ENCODE results near the gene PLIN5.

Gene PLIN5

DNA sequence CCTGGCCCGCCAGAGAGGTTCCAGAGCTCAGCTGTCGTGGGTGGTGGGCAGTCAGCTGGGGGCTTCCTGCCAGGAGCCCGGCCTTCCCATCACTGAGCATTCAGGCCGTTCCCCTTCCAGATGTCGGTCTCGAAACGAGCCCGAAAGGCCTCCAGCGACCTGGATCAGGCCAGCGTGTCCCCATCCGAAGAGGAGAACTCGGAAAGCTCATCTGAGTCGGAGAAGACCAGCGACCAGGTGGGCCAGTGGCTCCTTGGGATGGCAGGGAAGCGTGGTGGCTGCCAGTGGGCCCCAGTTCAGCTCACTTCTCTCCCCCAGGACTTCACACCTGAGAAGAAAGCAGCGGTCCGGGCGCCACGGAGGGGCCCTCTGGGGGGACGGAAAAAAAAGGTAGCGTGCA lies 43.6 kb downstream of the PLIN5 start:
- DNase-seq (ENCODE audit: extremely low spot score) = no peak
- TF ChIP-seq NFRKB (IDR thresholded peaks at IDR 0.05) = no peak
- TF ChIP-seq FOXM1 (IDR thresholded peaks at IDR 0.05; ENCODE audit: borderline replicate concordance) = no peak
- TF ChIP-seq TARDBP (IDR thresholded peaks at IDR 0.05) = no peak
- no peak for TF ChIP-seq SP1 (IDR thresholded peaks at IDR 0.05)
- no peak for TF ChIP-seq ARNT (IDR thresholded peaks at IDR 0.05)
- no peak for TF ChIP-seq FOXA1 (IDR thresholded peaks at IDR 0.05)
- TF ChIP-seq ELF4 (IDR thresholded peaks at IDR 0.05) = no peak
- TF ChIP-seq CTBP1 (IDR thresholded peaks at IDR 0.05; ENCODE audit: borderline replicate concordance) = no peak
- no peak for TF ChIP-seq BHLHE40 (IDR thresholded peaks at IDR 0.05; ENCODE audit: borderline replicate concordance)
- no peak for TF ChIP-seq HDGF (IDR thresholded peaks at IDR 0.05; ENCODE audit: borderline replicate concordance)
- TF ChIP-seq, protein P1, sequence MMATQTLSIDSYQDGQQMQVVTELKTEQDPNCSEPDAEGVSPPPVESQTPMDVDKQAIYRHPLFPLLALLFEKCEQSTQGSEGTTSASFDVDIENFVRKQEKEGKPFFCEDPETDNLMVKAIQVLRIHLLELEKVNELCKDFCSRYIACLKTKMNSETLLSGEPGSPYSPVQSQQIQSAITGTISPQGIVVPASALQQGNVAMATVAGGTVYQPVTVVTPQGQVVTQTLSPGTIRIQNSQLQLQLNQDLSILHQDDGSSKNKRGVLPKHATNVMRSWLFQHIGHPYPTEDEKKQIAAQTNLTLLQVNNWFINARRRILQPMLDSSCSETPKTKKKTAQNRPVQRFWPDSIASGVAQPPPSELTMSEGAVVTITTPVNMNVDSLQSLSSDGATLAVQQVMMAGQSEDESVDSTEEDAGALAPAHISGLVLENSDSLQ (IDR thresholded peaks at IDR 0.05) = no peak
- TF ChIP-seq ZNF384 (IDR thresholded peaks at IDR 0.05) = no peak
- TF ChIP-seq L3MBTL2 (conservative IDR thresholded peaks at IDR 0.05) = no peak
- TF ChIP-seq SUZ12 (IDR thresholded peaks at IDR 0.05) = no peak
- TF ChIP-seq FOXK2 (IDR thresholded peaks at IDR 0.05) = no peak
- TF ChIP-seq LEF1 (IDR thresholded peaks at IDR 0.05; ENCODE audit: borderline replicate concordance) = no peak
- CTCF ChIA-PET = no interaction called here
- POLR2A ChIA-PET = no interaction called here

DNA sequence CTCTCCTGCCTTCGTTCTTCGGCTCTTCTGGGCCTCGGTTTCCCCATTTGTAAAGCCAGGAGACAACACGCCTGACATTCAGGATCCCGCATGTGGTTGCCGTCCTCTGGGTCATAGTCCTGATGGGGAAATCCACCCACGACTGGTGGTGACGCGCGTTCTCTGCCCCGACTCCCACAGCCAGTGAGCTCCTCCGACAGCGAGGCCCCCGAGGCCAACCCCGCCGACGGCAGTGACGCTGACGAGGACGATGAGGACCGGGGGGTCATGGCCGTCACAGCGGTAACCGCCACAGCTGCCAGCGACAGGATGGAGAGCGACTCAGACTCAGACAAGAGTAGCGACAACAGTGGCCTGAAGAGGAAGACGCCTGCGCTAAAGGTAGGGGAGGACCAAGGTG lies 46.5 kb downstream of the PLIN5 start:
- POLR2A ChIA-PET = no interaction called here
- CTCF ChIA-PET = interaction anchor here (0.6 kb wide), 1 partner anchor 39 kb away, joined by 3 read pairs; no protein-coding TSS in a partner anchor
- no peak for DNase-seq (ENCODE audit: extremely low spot score)

DNA sequence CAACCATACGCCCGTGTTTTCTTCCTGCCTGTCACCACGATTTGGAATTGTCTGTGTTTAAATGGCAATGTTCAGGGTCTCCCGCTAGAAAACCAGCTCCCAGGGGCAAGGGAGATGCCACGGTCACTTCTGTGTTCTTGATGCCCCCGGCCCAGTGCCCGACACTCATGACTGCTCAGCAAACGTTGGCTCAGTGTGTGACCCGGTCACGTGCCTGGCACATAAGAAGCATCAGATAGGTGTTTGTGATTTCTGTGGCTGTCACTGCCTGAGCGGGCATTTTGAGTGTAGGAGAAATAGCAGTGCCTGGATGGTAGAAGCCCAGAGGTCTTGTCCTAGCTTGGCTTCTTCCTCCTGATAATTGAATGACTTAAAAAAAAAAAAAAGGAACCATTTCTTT lies 47.5 kb downstream of the PLIN5 start:
- no peak for DNase-seq (ENCODE audit: extremely low spot score)
- ChIA-PET POLR2A (no interaction called here), CTCF (no interaction called here)
- TF ChIP-seq L3MBTL2 (conservative IDR thresholded peaks at IDR 0.05) (no peak), BHLHE40 (IDR thresholded peaks at IDR 0.05; ENCODE audit: borderline replicate concordance) (no peak), FOXM1 (IDR thresholded peaks at IDR 0.05; ENCODE audit: borderline replicate concordance) (no peak), ZNF384 (IDR thresholded peaks at IDR 0.05) (no peak), SP1 (IDR thresholded peaks at IDR 0.05) (no peak), TARDBP (IDR thresholded peaks at IDR 0.05) (no peak), ARNT (IDR thresholded peaks at IDR 0.05) (no peak), NFRKB (IDR thresholded peaks at IDR 0.05) (no peak), ELF4 (IDR thresholded peaks at IDR 0.05) (no peak), LEF1 (IDR thresholded peaks at IDR 0.05; ENCODE audit: borderline replicate concordance) (no peak), HDGF (IDR thresholded peaks at IDR 0.05; ENCODE audit: borderline replicate concordance) (no peak), FOXK2 (IDR thresholded peaks at IDR 0.05) (no peak), CTBP1 (IDR thresholded peaks at IDR 0.05; ENCODE audit: borderline replicate concordance) (no peak), FOXA1 (IDR thresholded peaks at IDR 0.05) (no peak), SUZ12 (IDR thresholded peaks at IDR 0.05) (no peak)
- TF ChIP-seq, protein P1 (IDR thresholded peaks at IDR 0.05) = no peak

More for the DNA sequence above, 46.5 kb downstream of the PLIN5 start:
- TF ChIP-seq CTBP1 (IDR thresholded peaks at IDR 0.05; ENCODE audit: borderline replicate concordance) (no peak), LEF1 (IDR thresholded peaks at IDR 0.05; ENCODE audit: borderline replicate concordance) (no peak), BHLHE40 (IDR thresholded peaks at IDR 0.05; ENCODE audit: borderline replicate concordance) (no peak), ARNT (IDR thresholded peaks at IDR 0.05) (no peak)

DNA sequence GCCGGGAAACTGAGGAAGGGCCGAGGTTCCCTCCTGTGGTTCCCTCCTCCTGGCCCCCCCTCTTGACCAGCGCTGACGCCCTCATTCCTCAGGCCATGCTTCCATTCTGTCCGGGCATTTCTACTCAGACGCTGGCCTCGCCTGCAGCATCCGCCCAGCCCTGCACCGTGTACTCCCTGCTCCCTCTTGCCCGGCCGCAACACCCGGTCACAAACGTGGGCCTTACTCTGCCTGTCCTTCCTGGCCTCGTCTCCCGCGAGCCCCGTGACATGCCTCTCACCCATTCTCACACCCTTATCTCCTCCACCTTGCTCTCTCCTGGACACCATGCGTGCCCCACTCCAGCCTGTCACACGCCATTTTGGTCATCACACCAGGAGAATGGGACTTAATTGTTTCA lies 51.6 kb downstream of the PLIN5 start:
- POLR2A ChIA-PET = no interaction called here
- DNase-seq (ENCODE audit: extremely low spot score) = no peak
- TF ChIP-seq, protein P1 (IDR thresholded peaks at IDR 0.05) = no peak
- TF ChIP-seq SUZ12 (IDR thresholded peaks at IDR 0.05) (no peak), FOXM1 (IDR thresholded peaks at IDR 0.05; ENCODE audit: borderline replicate concordance) (no peak), BHLHE40 (IDR thresholded peaks at IDR 0.05; ENCODE audit: borderline replicate concordance) (no peak), LEF1 (IDR thresholded peaks at IDR 0.05; ENCODE audit: borderline replicate concordance) (no peak), SP1 (IDR thresholded peaks at IDR 0.05) (no peak), ZNF384 (IDR thresholded peaks at IDR 0.05) (no peak), NFRKB (IDR thresholded peaks at IDR 0.05) (no peak), TARDBP (IDR thresholded peaks at IDR 0.05) (no peak), ARNT (IDR thresholded peaks at IDR 0.05) (no peak), HDGF (IDR thresholded peaks at IDR 0.05; ENCODE audit: borderline replicate concordance) (no peak), FOXK2 (IDR thresholded peaks at IDR 0.05) (no peak), L3MBTL2 (conservative IDR thresholded peaks at IDR 0.05) (no peak), ELF4 (IDR thresholded peaks at IDR 0.05) (no peak), FOXA1 (IDR thresholded peaks at IDR 0.05) (no peak), CTBP1 (IDR thresholded peaks at IDR 0.05; ENCODE audit: borderline replicate concordance) (no peak)
- CTCF ChIA-PET = no interaction called here

DNA sequence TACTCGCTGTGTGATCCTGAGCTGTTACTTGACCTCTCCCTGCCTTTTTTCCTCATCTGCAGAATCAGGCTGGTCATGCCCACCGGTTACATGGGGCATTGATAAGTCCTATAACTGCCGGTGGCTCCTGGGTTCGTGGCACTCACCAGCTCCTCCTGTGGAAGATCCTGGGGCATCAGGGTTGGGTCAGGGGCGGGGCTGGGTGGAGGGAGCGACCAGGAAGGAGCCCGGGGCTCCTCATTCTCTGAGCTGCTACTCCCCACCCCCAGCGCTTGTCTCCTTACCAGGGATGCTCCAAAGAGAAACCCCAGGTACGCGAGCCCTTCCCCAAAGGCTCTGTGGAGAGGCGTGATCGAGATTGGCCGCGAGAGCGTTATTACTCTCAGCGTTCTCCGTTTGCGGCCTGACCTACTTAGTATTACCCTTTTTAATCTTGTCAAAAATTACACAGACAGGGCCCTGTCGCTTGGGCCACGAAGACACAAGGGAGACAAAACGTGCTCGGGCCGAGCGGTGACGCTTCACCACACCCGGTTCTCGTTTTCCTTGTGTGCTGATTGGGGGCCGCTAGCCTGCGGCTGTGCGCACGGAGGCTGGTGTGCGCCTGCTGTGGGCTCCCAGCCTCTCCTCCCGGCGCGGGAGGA lies 52.2 kb downstream of the PLIN5 start:
- no peak for DNase-seq (ENCODE audit: extremely low spot score)
- POLR2A ChIA-PET = no interaction called here
- no peak for TF ChIP-seq L3MBTL2 (conservative IDR thresholded peaks at IDR 0.05)
- TF ChIP-seq TARDBP (IDR thresholded peaks at IDR 0.05) = no peak
- TF ChIP-seq ZNF384 (IDR thresholded peaks at IDR 0.05) = no peak
- no peak for TF ChIP-seq BHLHE40 (IDR thresholded peaks at IDR 0.05; ENCODE audit: borderline replicate concordance)
- TF ChIP-seq FOXM1 (IDR thresholded peaks at IDR 0.05; ENCODE audit: borderline replicate concordance) = no peak
- TF ChIP-seq FOXA1 (IDR thresholded peaks at IDR 0.05) = no peak
- no peak for TF ChIP-seq ARNT (IDR thresholded peaks at IDR 0.05)
- no peak for TF ChIP-seq FOXK2 (IDR thresholded peaks at IDR 0.05)
- TF ChIP-seq LEF1 (IDR thresholded peaks at IDR 0.05; ENCODE audit: borderline replicate concordance) = no peak
- TF ChIP-seq, protein P1 (IDR thresholded peaks at IDR 0.05) = no peak
- TF ChIP-seq CTBP1 (IDR thresholded peaks at IDR 0.05; ENCODE audit: borderline replicate concordance) = no peak
- no peak for TF ChIP-seq SUZ12 (IDR thresholded peaks at IDR 0.05)
- no peak for TF ChIP-seq NFRKB (IDR thresholded peaks at IDR 0.05)
- CTCF ChIA-PET = interaction anchor here (0.5 kb wide), 1 partner anchor 155 kb away, joined by 3 read pairs; no protein-coding TSS in a partner anchor

Measured in HEK293T (cell line).